Measurements from ENCODE around the gene KIAA2012.

KIAA2012 gene

DNA sequence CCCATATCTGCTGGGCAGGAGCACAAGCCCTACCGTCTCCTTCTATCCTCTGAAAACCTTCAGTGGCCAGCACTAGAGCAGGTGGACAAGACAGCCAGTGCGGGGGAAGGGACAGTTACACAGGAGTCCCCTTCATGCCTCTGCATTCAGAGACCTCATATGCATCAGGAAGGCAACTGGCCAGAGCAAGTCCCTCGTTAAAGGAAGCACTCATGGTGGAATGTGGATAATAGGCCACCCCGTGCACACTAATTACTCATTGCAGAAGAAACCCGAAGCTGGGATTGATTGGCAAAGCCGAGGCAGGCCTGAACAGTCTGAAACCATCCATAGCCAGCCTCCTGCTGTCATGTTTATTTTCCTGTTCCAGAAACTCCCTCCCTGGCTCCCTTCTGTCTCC is 11.2 kb downstream of the KIAA2012 start:
- no peak for DNase-seq (ENCODE audit: low spot score)

DNA sequence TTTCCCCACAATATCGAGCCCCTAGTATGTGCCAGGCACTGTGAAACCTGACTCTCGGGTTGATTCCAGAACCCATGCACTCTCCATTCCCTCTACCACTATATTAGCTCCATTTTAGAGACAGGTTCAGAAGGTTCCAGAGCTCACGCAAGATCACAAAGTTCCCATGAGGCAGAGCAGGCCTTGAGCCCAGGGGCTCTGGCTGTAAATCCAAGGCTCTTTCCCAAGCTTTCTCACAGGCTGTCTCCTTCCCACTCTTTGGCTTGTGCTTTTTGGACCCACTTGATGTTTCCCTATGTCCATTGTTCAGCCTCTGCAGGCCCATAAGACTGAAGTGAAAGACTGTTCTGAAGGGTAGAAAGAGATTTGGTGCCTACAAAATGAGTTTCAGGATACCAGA is 15.7 kb downstream of the KIAA2012 start:
- DNase-seq (ENCODE audit: low spot score), result no peak

- no peak for DNase-seq (ENCODE audit: low spot score)
Measured at GRCh38 chr2:202090530-202090929, 17.5 kb downstream of the KIAA2012 start.

DNA sequence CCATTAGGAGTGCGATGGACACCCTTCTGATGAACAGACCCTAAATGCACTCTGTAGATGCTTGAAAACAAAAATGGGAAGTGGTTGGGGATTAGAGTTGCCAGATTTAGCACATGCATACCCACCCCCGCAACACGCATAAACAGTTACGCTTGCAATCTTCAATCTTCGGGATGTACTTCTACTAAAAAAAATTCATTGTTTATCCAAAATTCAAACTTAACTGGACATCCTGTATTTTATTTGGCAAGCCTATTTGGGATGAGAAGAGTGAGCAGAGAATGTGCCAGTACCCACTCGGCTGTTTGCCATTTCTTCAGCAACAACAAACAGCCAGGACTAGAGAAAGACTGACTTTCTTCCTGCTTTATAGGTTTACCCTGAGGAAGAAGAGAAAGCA is 18.4 kb downstream of the KIAA2012 start:
- no peak for DNase-seq (ENCODE audit: low spot score)

- DNase-seq (ENCODE audit: low spot score), result no peak
Measured at GRCh38 chr2:202094426-202094986, 21.5 kb downstream of the KIAA2012 start.

DNA sequence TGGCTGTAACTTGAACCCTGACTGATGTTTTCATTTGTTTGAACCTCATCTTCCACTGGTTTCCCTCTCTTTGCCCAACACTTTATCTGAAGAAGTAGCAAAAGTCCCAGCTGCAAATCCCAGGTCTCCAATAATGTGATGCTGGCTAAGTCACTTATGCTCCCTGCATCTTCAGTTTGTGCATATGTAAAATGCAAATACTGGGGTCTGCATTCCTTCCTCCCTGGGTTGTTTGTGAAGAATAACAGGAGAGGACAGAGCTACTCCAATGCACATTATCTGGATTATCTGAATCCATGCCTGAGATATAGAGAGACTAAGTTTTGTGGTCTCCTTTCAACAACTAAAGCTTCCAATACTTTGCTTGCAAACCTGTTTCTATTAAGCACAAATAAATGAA is 22.2 kb downstream of the KIAA2012 start:
- DNase-seq (ENCODE audit: low spot score), result no peak

DNA sequence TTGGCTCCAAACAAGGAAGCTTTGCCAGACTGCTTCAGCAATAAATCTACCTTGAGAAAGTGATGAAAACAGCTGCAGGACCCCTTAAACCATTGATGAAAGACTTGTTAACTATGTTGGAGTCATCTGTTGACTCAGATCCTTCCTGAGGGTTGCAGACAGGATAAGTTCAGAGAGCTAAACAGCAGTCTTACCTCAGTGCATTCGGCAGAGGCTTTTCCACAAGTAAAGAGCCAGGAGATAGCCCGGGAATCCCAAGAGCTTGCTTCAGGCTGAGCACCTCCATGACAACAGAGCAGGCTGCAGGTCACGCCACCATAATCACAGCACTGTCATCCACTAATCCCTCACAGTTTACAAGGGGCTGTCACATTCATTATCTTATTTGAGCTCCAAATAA is 23.7 kb downstream of the KIAA2012 start:
- no peak for DNase-seq (ENCODE audit: low spot score)

DNA sequence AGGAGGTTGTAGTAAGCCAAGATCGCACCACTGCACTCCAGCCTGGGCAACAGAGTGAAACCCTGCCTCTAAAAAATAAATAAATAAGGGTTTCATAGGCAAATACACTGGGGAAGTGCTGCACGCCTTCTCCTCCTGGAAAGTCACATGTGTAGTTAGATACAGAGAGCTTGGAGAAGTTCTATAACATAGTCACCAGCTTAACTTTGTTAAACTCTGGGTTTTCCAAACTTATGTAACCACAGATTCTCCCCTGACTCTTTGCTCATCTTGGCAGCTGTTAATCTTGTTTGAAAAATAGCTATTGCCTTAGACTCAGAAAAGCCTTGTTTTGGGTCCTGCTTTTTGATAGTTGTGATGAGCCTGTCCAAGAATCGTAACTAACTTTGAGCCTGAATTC is 25.2 kb downstream of the KIAA2012 start:
- DNase-seq (ENCODE audit: low spot score), result no peak

GRCh38 chr2:202099515-202099914 is 26.5 kb downstream of the KIAA2012 start:
- no peak for DNase-seq (ENCODE audit: low spot score)

- no peak for DNase-seq (ENCODE audit: low spot score)
Measured at GRCh38 chr2:202100176-202100575, 27.1 kb downstream of the KIAA2012 start.

DNA sequence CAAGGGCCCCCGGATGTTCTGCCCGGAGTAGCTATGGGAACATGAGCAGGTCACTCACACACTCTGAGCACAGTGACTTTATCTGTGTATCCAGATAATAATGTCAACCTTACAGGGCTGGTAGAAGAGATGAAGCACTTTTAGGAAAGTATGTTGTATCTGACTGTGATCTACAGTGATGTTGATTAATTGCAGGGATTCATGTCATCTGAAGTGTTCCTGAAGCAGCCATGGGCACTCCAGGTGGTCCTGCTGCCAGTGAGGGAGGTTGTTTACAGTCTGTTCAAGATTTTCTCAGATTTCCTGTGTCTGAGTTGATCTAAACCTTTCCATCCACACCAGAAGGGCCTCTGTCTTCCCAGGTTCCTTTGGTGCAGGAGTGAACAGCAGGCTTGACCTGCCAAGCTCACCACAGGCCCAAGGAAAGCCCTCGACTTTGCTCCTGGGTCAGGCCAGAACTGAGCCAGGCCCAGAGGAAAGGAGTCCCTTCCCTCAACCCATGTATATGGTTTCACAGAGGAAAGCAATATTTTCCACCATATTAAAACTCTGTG is 28.0 kb downstream of the KIAA2012 start:
- no peak for DNase-seq (ENCODE audit: low spot score)

DNA sequence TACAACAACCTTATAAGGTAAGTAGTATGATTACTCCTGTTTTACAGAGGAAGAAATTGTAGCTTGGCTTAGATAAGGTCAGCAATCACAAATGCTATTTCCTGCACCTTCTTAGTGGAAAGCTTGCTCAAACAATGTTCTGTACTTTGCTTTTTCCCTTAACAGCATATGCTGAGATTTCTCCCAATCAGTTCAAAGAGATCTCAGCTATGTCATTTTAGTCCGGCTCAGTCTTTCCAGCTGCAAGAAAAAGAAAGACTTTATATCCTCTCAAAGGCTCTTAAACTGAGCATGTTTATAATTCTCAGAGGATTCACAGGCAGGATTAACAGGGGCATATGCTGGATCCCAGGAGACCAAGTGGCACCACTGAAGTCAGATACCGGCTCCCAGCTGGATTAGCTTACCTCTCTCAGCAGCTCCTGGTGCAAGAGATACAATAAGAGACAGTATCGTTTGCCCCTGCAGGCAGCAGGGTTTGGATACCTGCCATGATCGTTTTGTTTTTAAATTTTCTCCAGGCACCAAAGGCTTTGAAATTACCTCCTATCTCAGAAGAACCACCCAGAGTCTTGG is 29.5 kb downstream of the KIAA2012 start:
- no peak for DNase-seq (ENCODE audit: low spot score)

DNA sequence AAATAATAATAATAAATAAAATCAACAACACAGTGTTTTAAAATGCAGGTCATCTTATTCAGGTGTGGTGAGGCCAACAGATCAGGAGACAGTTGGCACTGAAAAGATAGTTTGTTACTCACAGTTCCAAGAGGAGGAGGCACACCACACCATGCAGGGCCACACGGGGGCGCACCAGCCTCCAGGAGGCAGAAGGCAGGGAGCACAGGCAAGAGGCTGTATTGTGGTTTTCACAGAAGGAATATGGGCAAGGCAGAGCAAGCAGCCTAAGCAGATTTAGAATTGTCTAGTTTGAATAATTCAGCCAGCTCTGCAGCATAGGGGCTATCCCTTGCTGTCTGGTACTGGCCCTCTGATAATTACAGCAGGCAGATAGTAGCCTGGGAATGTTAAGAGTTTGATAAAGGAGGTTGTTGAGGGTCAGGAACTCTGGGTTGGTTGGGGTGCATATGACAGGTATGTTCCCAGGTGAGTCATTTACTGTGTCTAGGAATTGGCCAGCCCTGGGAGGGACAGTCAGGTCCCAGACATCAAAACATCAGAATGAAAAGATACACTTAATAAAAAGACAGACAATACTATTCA is 31.3 kb downstream of the KIAA2012 start:
- peak; percentile 25 for DNase-seq (ENCODE audit: low spot score)

GRCh38 chr2:202105025-202105424 is 32.0 kb downstream of the KIAA2012 start:
- no peak for DNase-seq (ENCODE audit: low spot score)

DNA sequence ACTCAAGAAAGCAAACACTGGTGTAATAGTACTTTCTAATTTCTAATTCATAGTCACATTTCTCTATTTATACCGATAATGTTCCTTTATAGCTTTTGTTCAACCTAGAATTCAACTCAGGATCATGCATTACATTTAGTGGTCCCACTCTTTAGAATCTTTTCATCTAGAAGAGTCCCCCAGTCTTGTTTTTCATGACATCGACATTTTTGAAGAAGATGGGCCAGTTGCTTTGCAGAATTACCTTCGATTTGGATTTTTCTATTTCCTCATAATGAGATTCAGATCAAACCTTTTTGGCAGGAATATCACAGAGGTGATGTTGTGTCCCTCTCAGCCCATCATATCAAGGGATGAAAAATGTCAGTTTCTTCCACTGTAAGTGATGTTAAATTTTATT is 35.3 kb downstream of the KIAA2012 start:
- no peak for DNase-seq (ENCODE audit: low spot score)

- DNase-seq (ENCODE audit: low spot score), result no peak
Measured at GRCh38 chr2:202109139-202109736, 36.2 kb downstream of the KIAA2012 start.

DNA sequence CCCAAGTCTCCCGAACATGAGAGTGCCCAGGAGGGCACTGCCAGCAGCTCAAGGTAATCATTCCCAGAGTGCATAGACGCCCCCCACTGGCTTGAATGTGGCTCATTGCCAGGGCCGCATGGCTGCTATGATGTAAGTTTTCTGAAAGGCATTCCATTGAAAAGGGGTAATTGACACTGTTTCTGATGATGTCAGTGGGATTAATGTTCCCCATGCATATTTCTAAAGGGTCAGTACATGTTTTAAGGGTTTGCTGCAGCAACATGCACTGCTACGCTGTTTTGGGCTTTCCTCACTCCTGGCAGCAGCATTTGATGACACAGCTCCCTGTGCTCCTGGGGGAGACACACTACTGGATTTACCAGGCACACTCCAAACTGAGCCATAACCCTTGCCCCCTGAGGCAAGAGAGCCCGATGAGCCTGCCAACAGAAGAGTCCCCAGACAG is 36.7 kb downstream of the KIAA2012 start:
- DNase-seq (ENCODE audit: low spot score), result no peak

DNA sequence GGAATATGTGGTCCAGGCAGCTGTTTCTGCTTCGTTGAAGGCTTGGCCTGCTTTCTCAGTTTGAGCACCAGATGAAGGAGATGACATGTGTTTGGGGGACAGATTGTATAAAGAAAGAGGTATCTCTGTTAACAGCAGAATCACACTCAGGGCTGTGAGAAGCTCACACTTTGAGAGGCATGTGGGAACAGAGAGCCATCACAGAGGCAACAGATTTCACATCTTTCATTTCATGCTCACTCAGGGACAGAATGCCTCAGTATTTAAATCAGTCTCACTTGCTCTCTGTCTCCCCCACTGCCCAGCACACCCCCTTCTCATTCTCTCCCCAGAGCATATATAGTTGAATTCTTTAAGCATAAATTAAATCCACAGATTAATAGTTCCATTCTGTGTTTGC is 37.4 kb downstream of the KIAA2012 start:
- no peak for DNase-seq (ENCODE audit: low spot score)

DNA sequence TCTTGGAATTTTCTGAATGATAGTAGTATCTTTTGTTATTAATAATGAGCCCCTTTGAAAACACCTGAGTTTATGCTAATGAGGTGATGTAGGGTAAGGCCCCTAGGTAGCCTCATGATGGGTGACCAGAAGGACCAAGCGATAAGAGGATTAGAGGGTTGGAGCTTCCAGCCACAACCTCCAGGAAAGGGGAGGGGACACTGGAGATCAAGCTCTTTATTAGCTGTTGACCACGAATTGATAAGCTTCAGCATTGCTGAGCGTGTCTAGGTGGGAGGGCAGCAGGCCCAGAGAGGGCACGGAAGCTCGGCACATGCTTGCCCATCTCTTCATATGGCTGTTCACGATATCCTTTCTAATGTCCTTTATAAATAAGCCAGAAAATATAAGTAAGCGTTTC is 39.0 kb downstream of the KIAA2012 start:
- no peak for DNase-seq (ENCODE audit: low spot score)

DNA sequence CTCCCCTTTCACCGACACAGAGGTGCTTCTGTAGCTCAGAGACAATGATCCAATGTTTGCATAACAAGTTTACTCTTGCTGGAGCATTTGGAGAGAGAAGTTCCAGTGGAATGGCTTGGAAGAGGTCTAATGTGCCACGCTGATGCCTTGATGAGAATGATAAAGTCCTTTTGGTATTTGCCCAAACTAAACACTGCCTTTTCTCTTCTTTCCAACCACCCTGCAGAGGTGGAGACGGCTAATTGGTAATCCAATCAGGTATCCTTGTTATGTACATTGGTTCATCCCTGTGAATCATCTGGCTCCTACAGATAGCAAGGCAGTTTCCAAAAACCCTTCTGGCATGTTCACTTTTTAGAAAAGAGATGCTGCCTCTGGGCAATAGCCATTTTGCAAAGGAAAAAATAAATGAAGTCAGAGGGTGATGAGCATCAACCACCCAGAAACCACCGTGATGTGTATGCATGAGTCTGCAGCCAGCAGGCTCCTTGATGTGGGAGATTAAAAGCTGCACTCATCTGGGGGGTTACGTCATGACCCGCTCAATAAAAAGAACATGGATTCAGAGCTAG is 40.6 kb downstream of the KIAA2012 start:
- no peak for DNase-seq (ENCODE audit: low spot score)

DNA sequence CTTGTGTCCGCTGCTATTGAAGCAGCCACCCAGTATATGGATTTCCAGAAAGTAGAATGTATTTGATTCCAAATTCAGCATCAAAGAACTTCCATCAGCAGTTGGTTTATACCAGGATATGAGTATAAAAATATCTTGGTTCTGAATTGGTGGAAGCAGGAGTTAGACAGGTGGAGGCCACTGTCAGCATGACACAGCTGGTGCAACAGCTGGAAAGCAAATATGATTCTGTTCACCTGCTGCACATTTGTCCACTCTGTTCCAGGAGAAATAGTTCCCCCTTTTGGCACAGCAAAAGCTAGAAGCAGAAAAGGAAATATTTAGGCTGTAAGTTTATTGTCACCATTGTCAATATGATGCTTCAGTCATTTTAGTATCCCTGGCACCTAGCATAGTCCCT is 41.2 kb downstream of the KIAA2012 start:
- no peak for DNase-seq (ENCODE audit: low spot score)

GRCh38 chr2:202114795-202115194 is 41.7 kb downstream of the KIAA2012 start:
- DNase-seq (ENCODE audit: low spot score), result no peak

- no peak for DNase-seq (ENCODE audit: low spot score)
Measured at GRCh38 chr2:202115479-202115971, 42.5 kb downstream of the KIAA2012 start.

All from germinal center (tissue), 1 donor.